SH-SY5Y (cell line): ENCODE results near the gene CADPS2.

Experiments used
- GATA2 ChIP-seq: IDR thresholded peaks from 2 replicates; pipeline ENCODE4 v1.6.1; 2011; ENCODE audit warnings: mild to moderate bottlenecking, low read depth, low read length
- GATA3 ChIP-seq: IDR thresholded peaks from 2 replicates; pipeline ENCODE4 v1.6.1; 2011; ENCODE audit warnings: low read depth, mild to moderate bottlenecking, low read length, moderate library complexity

Gene CADPS2

GRCh38 chr7:122616951-122617350 is 269.3 kb downstream of the CADPS2 start:
- no peak for TF ChIP-seq GATA3
- no peak for TF ChIP-seq GATA2

GRCh38 chr7:122605929-122606328 is 280.3 kb downstream of the CADPS2 start:
- TF ChIP-seq GATA3: no peak
- TF ChIP-seq GATA2: no peak

- TF ChIP-seq GATA2 (no peak), GATA3 (no peak)
These were observed 282.0 kb downstream of the CADPS2 start for GRCh38 chr7:122604251-122604650.

- TF ChIP-seq GATA3 (no peak), GATA2 (no peak)
These were observed 283.5 kb downstream of the CADPS2 start for GRCh38 chr7:122602800-122603199.

DNA sequence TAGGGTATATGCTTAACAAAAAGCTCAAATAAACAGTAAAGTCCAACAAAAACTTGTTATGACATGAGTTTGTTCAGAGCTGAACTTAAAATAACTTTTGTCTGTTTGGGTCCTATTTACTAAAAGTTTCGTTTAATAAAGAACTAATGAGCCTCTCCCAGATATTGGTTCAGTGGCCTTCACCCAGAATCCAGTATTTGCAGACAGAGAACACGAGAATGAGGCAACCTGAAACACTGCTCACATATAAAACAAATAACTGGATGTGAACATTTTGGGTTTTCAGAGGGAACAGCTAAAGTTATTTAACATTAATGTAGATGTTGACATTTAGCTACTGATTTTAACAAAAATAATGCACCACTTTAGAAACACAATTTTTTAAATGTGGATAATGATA is 285.6 kb downstream of the CADPS2 start:
- TF ChIP-seq GATA3 (no peak), GATA2 (no peak)

GRCh38 chr7:122600042-122600441 is 286.2 kb downstream of the CADPS2 start:
- no peak for TF ChIP-seq GATA2
- TF ChIP-seq GATA3: no peak

DNA sequence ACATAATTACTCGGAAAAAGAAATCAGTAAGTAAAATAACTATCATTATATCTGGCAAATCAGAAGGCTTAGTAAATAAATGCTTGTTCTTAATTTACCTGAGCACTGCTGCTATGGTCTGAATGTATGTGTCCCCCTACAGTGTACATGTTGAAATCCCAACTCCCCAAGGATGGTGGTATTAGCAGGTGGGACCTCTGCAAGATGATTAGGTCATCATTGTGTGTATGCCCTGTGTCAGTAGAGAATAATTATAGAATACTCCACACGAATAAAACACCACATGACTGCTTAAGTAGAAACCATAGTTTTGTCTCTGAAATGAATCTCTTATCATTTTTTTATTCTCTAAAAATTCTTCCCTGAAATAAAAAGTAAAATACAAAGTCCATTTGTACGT is 289.0 kb downstream of the CADPS2 start:
- no peak for TF ChIP-seq GATA3
- TF ChIP-seq GATA2: no peak

DNA sequence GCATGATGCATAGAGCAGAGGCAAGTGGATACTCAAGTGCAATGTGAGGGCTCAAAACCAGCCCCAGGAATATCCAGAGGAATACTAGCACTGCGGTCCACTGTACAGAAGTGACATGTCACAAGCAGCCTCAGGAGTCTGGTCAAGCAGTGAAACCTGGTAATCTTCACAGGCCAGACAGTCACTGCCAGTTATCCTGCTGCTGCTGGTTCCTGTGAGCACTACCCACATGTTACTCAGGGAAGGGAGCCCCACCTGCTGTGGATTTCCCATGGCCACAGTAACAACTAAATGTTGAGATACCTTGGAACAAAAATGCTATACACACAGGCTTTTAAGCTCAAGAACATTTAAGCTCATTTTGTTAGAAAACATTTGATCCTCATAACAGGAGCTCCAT is 290.4 kb downstream of the CADPS2 start:
- no peak for TF ChIP-seq GATA3
- no peak for TF ChIP-seq GATA2

- TF ChIP-seq GATA2: no peak
- no peak for TF ChIP-seq GATA3
These were observed 297.6 kb downstream of the CADPS2 start for GRCh38 chr7:122588621-122589020.

DNA sequence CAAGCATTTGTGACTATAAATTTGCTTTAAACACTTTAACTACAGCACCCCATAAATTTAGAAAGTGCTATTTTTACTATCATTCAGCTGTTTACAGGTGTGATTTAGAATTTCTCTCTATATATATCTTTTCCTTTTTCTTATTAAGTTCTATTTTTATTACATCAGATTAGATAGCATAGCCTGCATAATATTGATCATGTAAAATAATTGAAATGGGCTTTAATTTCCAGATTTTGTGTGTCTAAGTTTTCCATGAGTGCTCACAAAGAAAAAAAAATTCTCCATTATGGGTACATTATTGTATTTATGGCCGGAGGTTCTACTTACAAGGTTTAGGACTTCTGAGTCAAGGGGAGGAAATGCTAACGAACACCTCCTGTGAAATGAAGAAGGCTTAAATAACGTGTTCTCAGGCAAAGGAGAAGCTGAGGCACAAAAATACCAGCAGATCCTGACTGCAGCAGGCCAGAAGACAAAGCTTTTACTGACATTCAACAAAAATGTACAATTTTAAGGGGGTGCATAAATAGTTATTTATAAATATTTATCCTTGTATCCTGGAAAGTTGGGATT is 301.5 kb downstream of the CADPS2 start:
- no peak for TF ChIP-seq GATA3
- TF ChIP-seq GATA2: no peak

DNA sequence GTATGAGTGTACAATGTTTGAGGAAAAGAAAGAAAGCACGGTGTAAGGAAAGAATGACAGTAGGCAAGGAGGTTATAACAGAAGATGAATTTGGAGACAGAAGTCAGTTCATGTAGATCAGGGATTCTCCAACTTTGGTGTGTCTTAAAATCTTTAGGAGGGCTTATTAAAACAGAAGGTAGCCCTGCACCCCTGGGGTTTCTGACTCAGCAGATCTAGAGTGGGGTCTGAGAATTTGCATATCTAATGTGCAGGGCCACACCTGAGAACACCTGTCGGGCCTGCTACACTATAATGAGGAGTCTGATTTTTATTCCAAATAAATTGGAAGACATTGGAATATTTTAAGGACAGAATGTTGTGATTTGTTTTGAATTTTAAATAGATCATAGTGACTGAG is 307.9 kb downstream of the CADPS2 start:
- TF ChIP-seq GATA3 (no peak), GATA2 (no peak)

DNA sequence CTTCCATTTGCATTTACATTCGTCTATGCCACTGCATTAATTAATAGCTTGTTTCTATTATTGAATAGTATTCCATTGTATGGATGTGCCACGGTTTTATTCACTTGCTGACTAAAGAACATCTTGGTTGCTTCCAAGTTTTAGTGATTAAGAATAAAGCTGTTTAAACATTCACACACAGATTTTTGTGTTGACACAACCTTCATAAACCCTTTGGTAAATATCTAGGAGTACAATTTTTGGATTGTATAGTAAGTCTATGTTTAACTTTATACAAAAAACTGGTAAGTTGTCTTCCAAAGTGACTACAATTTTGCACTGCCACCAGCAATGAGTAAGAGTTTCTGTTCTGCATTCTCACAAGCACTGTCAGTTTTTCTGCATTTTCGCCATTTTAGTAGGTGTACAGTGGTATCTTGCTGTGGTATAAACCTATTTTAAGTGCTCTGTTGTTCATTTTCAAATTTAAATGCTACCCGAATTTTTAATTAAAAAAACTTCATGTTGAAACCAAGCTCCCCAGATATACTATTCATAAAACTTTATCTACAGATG is 308.7 kb downstream of the CADPS2 start:
- TF ChIP-seq GATA3 (no peak), GATA2 (no peak)

DNA sequence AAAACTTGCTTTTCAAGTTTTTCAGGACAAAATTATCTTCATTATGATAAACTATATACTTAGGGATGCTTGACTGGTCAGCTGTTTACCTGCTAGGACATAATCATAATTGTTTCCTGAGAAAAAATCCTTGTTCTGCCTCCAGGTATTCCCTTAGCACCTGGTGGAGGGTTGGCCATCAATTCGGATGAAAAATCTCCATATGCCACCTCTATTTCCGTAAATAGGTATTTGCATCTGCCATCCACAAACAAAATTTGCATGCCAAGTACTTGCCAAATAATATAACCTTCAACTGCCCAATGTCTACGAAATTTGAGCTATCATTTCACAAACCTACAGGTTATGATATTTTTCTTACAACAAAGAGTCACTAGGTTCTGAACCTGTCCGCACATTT is 313.6 kb downstream of the CADPS2 start:
- TF ChIP-seq GATA2 (no peak), GATA3 (no peak)

- TF ChIP-seq GATA2: no peak
- TF ChIP-seq GATA3: no peak
These were observed 324.9 kb downstream of the CADPS2 start for GRCh38 chr7:122561326-122561725.

- TF ChIP-seq GATA2 (no peak), GATA3 (no peak)
These were observed 329.3 kb downstream of the CADPS2 start for GRCh38 chr7:122556873-122557542.

DNA sequence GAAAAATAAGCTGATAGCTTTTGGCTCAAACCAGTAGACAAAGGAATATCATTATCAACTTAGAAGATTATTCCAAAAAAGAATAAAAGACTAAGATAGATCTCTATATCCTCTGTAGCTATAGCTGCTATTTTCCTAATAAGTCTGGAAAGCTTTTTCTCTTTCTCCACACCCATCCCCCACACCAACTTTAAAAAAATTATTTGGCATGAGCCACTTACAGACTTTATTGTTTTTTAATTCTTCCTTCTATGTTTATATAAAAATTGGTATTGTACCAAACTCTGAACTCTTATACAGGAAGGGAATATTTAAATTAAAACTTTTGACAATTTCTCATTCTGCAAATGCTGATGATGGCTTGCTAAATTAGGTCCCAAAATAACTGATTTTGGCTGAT is 330.0 kb downstream of the CADPS2 start:
- TF ChIP-seq GATA3: no peak
- TF ChIP-seq GATA2: no peak
